Heart right ventricle (tissue), 16 donors: ENCODE results near the gene PIN1. TPM values are rescaled to one million over a fixed set of nuclear protein-coding genes. Genes with fewer than 3 reads are reported as not detected.

ENCODE experiments used
- ATAC-seq, 8 donors: fragments of 200-7000 bp; cut with Tn5 transposase; one replicate each; pipeline ENCODE4 v1.9.1; 2020; ENCODE audit warnings: mild to moderate bottlenecking in 8 of 8, moderate library complexity in 8 of 8, moderate number of reproducible peaks in 1 of 8
- DNase-seq, 2 donors: peaks; one replicate each; pipeline ENCODE4 v3.0.0-alpha.2; 2020
- H3K27ac ChIP-seq, 10 donors: fragments of 200-600 bp; sonication (generic) in 2 of 10; one replicate each; pipeline versions ENCODE4 v1.5.0 to v1.8.0; 2020 to 2022; ENCODE audit warnings: mild to moderate bottlenecking in 3 of 10
- H3K27me3 ChIP-seq, 7 donors: fragments of 200-600 bp; one replicate each; pipeline ENCODE4 v1.8.0; 2021 to 2022; ENCODE audit warnings: mild to moderate bottlenecking in 2 of 7
- H3K36me3 ChIP-seq, 9 donors: fragments of 200-600 bp; sonication (generic) in 1 of 9; one replicate each; pipeline versions ENCODE4 v1.5.0 to v1.8.0; 2020 to 2022; ENCODE audit warnings: mild to moderate bottlenecking in 2 of 9
- H3K4me1 ChIP-seq, 9 donors: fragments of 200-600 bp; sonication (generic) in 1 of 9; one replicate each; pipeline versions ENCODE4 v1.5.0 to v1.8.0; 2020 to 2022; ENCODE audit warnings: mild to moderate bottlenecking in 4 of 9
- H3K4me3 ChIP-seq, 10 donors: fragments of 200-600 bp; sonication (generic) in 2 of 10; one replicate each; pipeline versions ENCODE4 v1.5.0 to v1.8.0; 2020 to 2022; ENCODE audit warnings: mild to moderate bottlenecking in 7 of 10, moderate library complexity in 2 of 10
- H3K9me3 ChIP-seq, 11 donors: fragments of 200-600 bp in 10 of 11; sonication (generic) in 2 of 11; one replicate each; pipeline versions ENCODE4 v1.5.0 to v1.8.0; 2013 to 2022; ENCODE audit warnings: mild to moderate bottlenecking in 2 of 11, control low read depth in 1 of 11, moderate library complexity in 1 of 11
- CTCF ChIP-seq, 9 donors: fragments of 200-600 bp; sonication (generic) in 2 of 9; IDR thresholded peaks; one replicate each; pipeline versions ENCODE4 v1.5.0 to v1.8.0; 2021 to 2022; ENCODE audit warnings: antibody characterized with exemption in 9 of 9, mild to moderate bottlenecking in 5 of 9, moderate library complexity in 1 of 9
- WGBS, 2 donors: extraction: QIAGEN DNeasy Blood & Tissue Kit; methylation state at CpG; one replicate each; pipeline ENCODE4 v1.1.7; 2013; ENCODE audit warnings: inconsistent platforms in 1 of 2; 5-methylcytosine and 5-hydroxymethylcytosine counted together
- intact Hi-C, 10 donors: fragments of 100-400 bp; cut with DNase I; formaldehyde crosslinking; loops; one replicate each; pipeline versions ENCODE4 v1.11.1 to v1.14.2; 2022
- polyA plus RNA-seq, 2 donors: library from polyadenylated mRNA; stranded (reverse); fragments of 200-250 nt; gene quantifications; one replicate each; pipeline ENCODE4 v1.2.3, GENCODE V29; 2013
- total RNA-seq, 10 donors: library from RNA; stranded (reverse); fragmentation: NEBNext Ultra II Directional in 3 of 10; extraction: Animal tissue kit (Norgen Biotek cat#: 25700) in 3 of 10; gene quantifications; one replicate each; pipeline versions ENCODE4 v1.2.1 to v1.2.4, GENCODE V29; 2021 to 2023
- donor health status: Arrhythmogenic right ventricular cardiomyopathy.
- donor health status: ischemic (EF 13 %, LVEDD 7.1; RV severe dilation, severe dysfunction).
- donor health status: healthy with polysubstance abuse.
- donor health status: DM: no; HTN: yes; CAD: no.
- donor health status: DM: no; HTN: no; CAD: no.
- donor health status: ischemic (EF 25% LVEDD 6.9; RV normal size, moderate dysfunction).
- donor health status: ischemic (EF 25% LVEDD 5.7; RV mildly dilated, moderate dysfunction).
- donor health status: healthy.
- donor health status: DM: yes; HTN: yes; CAD: no.
- donor health status: Ischemic cardiomyopathy.
- donor health status: ischemic (EF 35%, LVEDD 5.7; RV mildly dilated, moderate dysfunction).
- donor health status: nonischemic (EF 11% LVEDD 7.7; RV severe dilation, severe dysfunction).
- donor health status: DM: yes; HTN: yes; CAD: no.
- donor health status: PGD.
- donor health status: ischemic (EF 29% LVEDD 5.4; RV normal size, mild dysfunction).
- donor health status: nonischemic (EF 23%, LVEDD 6.1; RV moderate dilation, normal function).

The PIN1 gene
- total and polyA plus RNA-seq, 12 donors = 74.6 to 152 (median 90.8) TPM

DNA sequence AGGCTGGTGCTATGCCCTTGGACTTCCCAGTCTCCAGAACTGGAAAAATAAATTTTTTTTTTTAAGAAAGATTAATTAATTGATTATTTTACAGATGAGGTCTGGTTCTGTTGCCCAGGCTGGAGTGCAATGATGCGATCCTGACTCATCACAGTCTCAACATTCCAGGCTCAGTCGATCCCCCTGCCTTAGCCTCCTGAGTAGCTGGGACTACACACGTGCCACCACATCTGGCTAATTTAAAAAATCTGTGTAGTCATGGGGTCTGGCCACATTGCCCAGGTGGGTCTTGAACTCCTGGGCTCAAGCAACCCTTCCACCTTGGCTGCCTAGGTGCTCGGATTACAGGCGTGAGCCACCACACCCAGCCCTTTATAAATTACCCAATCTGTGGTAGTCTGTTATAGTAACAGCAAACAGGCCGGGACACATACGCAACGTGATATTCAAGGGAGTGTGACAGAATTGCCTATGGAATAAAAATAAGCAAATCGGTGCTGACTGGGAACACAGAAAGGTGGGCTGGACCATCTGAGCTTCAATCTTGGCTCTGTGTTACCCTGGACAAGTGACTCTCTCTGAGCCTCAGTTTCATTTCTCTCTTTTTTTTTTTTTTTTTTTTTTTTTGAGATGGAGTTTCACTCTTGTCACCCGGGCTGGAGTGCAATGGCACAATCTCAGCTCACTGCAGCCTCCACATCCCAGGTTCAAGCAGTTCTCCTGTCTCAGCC is 42.8 kb downstream of the PIN1 start:
- peaks cover 0 to 24% (median 6%) of the 10 kb centered on the region in 7 donors for H3K27me3 ChIP-seq
- WGBS, 2 donors = 87% methylated on average over 10 of the region's 10 CpGs
- no peaks in the 10 kb centered on the region for H3K4me1 ChIP-seq
- intact Hi-C loops = no loop called here
- no peak overlapping the region for H3K4me3 ChIP-seq
- DNase-seq = no peak
- no peak for TF ChIP-seq CTCF (IDR thresholded peaks at IDR 0.05)
- H3K36me3 ChIP-seq = no peaks in the 10 kb centered on the region
- no peak overlapping the region for H3K27ac ChIP-seq
- peaks cover 0 to 7% (median 0%) of the 10 kb centered on the region in 11 donors for H3K9me3 ChIP-seq
- no peak for ATAC-seq

DNA sequence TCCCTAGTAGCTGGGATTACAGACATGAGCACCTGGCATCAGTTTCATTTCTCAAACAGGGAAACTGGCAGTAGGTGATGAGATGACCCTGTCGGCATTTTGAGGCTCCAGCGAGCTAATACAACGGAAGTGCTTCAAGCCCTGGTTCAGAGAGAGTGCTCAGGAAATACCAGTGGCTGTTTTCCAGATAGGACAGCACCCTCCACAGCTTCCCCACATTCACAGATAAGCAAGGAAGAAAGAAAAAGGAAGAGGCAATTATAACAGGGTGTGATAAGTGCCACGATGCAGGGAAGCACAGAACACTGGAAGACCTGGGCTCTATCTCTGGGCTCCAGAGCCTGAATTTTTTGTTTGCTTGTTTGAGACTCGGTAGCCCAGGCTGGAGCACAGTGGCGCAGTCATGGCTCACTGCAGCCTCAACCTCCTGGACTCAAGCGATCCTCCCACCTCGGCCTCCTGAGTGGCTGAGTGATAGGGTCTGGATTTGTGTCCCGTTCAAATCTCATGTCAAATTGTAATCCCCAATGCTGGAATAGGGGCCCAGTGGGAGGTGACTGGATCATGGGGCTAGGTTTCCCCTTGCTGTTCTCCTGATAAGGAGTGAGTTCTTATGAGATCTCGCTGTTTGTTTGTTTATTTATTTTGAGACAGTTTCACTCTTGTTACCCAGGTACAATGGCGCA is 43.5 kb downstream of the PIN1 start:
- TF ChIP-seq CTCF (IDR thresholded peaks at IDR 0.05) = no peak
- ATAC-seq = no peak
- H3K27me3 ChIP-seq = peaks cover 0 to 18% (median 4%) of the 10 kb centered on the region in 7 donors

DNA sequence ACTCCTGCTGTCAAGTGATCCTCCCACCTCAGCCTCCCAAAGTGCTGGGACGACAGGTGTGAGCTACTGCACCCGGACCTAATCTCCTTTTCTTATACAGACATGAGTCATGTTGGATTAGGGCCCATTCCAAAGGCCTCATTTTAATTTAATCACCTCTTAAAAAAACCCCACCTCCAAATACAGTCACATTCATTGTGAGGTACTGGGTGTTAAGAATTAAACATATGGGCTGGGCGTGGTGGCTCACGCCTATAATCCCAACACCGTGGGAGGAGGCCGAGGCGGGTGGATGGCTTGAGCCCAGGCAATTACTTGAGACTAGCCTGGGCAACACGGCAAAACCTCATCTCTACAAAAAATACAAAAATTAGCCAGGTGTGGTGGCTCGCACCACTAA is 46.6 kb downstream of the PIN1 start:
- Histone ChIP-seq H3K4me3 (no peak overlapping the region), H3K27me3 (peaks cover 0 to 21% (median 0%) of the 10 kb centered on the region in 7 donors), H3K36me3 (no peaks in the 10 kb centered on the region), H3K27ac (no peak overlapping the region), H3K4me1 (no peaks in the 10 kb centered on the region), H3K9me3 (peaks cover 0 to 7% (median 0%) of the 10 kb centered on the region in 11 donors)
- intact Hi-C loops = no loop called here
- WGBS, 2 donors = 75 to 89% methylated on average over 9 of the region's 9 CpGs
- DNase-seq (no peak), ATAC-seq (no peak)
- TF ChIP-seq CTCF (IDR thresholded peaks at IDR 0.05) = no peak

More for the DNA sequence above, 43.5 kb downstream of the PIN1 start:
- no peak overlapping the region for H3K4me3 ChIP-seq
- H3K9me3 ChIP-seq = peaks cover 0 to 7% (median 0%) of the 10 kb centered on the region in 11 donors
- intact Hi-C loops = no loop called here
- DNase-seq = no peak
- H3K36me3 ChIP-seq = no peaks in the 10 kb centered on the region
- H3K27ac ChIP-seq = no peak overlapping the region
- H3K4me1 ChIP-seq = no peaks in the 10 kb centered on the region
- WGBS, 2 donors = 53 to 56% methylated on average over 11 of the region's 11 CpGs

DNA sequence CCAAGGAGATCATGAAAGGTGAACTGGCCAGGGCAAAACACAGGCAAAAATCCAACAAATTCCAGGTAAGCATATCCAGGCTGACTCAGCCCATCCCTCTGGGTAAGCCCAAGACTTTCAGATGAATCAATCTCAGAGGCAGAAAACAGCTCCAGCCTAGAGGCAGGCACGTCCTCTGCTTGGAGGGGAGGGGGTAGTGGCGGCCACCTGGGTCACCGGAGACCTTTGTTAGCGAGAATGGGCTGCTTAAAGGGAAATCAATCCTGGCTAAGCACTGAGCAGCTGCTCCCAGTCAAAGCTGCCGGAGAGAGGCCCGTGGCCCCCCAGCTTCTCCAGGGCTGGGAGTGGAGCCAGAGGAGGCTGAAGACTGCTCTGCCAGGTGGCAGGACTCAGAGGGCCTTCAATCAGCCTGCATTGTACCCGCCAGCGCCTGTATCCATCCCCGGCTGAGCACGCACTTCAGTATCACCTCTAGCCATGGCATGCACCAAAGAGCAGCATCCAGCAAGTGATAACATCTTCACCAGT is 48.2 kb downstream of the PIN1 start:
- Histone ChIP-seq H3K4me3 (no peak overlapping the region), H3K27ac (no peak overlapping the region), H3K36me3 (no peaks in the 10 kb centered on the region), H3K4me1 (no peaks in the 10 kb centered on the region), H3K9me3 (no peaks in the 10 kb centered on the region), H3K27me3 (peaks cover 0 to 16% (median 0%) of the 10 kb centered on the region in 7 donors)
- DNase-seq = no peak
- intact Hi-C loops = no loop called here
- TF ChIP-seq CTCF (IDR thresholded peaks at IDR 0.05) = no peak
- WGBS, 2 donors = 52 to 55% methylated on average over 10 of the region's 10 CpGs
- no peak for ATAC-seq
